ENCODE data around the gene GSTM5. TPM values are rescaled to one million over a fixed set of nuclear protein-coding genes. Genes with fewer than 3 reads are reported as not detected.

The GSTM5 gene
- total and polyA plus RNA-seq, 2 experiments from 2014 or later: 0.21 TPM; not detected in 1

- TF ChIP-seq CTCF (IDR thresholded peaks at IDR 0.05; ENCODE audit: low read depth, low read length): no peak
- no peaks in the 10 kb centered on the region for H3K27me3 ChIP-seq
- H3K4me3 ChIP-seq: no peak overlapping the region
- no peak overlapping the region for H3K27ac ChIP-seq
- no peak for DNase-seq (ENCODE audit: low read depth in 1 of 2, low spot score in 1 of 2)
- peaks cover 5% of the 10 kb centered on the region for H3K4me1 ChIP-seq (ENCODE audit: low read depth)
- H3K36me3 ChIP-seq: no peaks in the 10 kb centered on the region
- no peaks in the 10 kb centered on the region for H3K9me3 ChIP-seq (ENCODE audit: low read depth)
These were observed 44.9 kb downstream of the GSTM5 start for GRCh38 chr1:109756848-109757521.

- H3K4me1 ChIP-seq (ENCODE audit: low read depth): peaks cover 5% of the 10 kb centered on the region
- no peaks in the 10 kb centered on the region for H3K9me3 ChIP-seq (ENCODE audit: low read depth)
- no peak overlapping the region for H3K4me3 ChIP-seq
- no peak for DNase-seq (ENCODE audit: low read depth in 1 of 2, low spot score in 1 of 2)
- H3K27me3 ChIP-seq: no peaks in the 10 kb centered on the region
- H3K27ac ChIP-seq: no peak overlapping the region
- no peaks in the 10 kb centered on the region for H3K36me3 ChIP-seq
- TF ChIP-seq CTCF (IDR thresholded peaks at IDR 0.05; ENCODE audit: low read depth, low read length): no peak
These were observed 46.1 kb downstream of the GSTM5 start for GRCh38 chr1:109757936-109758786.

DNA sequence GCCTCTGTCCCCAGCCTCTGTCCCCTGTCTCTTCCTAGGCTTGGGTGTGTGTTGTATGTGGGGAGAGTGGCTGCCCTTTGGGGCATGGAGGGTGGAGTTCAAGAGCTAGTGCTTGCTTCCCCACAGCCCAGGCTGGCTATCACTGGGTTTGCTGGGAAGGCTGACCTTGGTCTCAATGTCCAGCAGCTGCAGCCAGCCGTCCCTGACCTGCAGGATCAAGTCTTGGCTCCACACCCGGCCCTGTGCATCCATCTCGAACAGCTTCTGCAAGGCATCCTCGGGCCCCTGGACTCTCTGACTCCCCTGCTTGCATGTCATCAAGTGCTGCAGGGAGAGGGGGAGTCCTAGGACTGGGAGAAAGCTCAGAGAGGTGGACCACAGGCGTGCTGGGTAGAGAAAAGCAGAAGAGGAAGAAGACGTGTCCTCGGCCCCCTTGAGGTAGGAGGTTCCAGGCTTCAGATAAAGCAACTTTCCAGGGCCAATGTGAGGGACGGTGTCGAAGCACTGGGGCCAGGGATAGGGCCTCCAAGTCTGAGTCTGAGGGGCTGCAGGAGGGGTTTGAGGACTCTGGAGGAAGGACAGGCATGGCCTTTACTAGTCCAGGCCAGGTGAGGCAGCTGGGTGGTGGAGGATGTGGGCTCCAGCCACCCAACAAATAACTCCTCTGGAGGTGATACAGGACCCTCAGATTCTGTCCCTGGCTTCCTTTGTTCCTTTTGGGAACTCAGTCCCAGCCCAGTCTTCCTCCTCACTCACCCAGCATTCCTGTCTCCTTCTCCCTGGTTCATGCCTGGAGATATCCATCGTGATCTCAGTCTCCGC, 47.7 kb downstream of the GSTM5 start:
- no peak overlapping the region for H3K4me3 ChIP-seq
- H3K27me3 ChIP-seq: no peaks in the 10 kb centered on the region
- peaks cover 5% of the 10 kb centered on the region for H3K4me1 ChIP-seq (ENCODE audit: low read depth)
- no peak overlapping the region for H3K27ac ChIP-seq
- no peaks in the 10 kb centered on the region for H3K9me3 ChIP-seq (ENCODE audit: low read depth)
- no peaks in the 10 kb centered on the region for H3K36me3 ChIP-seq
- DNase-seq (ENCODE audit: low read depth in 1 of 2, low spot score in 1 of 2): no peak
- TF ChIP-seq CTCF (IDR thresholded peaks at IDR 0.05; ENCODE audit: low read depth, low read length): no peak

DNA sequence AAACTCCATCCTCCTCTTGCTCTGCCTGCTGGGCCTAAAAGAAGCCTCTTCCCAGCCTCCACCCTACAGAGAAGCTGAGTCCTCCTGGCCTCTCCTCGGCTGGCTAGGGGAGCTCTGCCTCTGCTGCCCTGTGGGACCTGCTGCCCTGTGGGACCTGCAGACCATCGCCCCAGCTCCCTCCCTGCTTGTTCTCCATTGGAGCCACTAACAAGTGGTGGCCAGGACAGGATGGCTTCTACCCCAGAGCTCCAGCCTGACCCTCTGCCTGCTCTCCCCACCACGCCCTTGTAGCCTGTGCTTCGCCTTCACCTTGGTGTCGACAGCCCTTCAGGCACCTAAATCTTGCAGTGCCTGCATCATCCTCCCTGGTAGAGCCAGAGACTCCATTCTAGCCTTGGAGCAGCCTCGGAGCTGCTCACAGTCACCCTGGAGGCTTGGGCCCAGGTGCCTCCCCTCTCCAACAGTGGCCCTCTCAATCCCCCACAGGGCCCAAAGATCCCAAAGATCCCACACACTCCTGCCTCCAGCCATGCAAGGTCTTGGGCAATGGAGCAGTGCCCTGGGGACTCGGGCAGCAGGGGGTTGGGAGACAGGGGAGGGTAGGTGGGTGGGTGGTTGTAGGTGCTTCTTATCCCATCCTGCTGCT, 48.7 kb downstream of the GSTM5 start:
- Histone ChIP-seq H3K27me3 (no peaks in the 10 kb centered on the region), H3K4me3 (no peak overlapping the region), H3K27ac (no peak overlapping the region), H3K4me1 (ENCODE audit: low read depth) (peaks cover 5% of the 10 kb centered on the region), H3K9me3 (ENCODE audit: low read depth) (no peaks in the 10 kb centered on the region), H3K36me3 (no peaks in the 10 kb centered on the region)
- no peak for DNase-seq (ENCODE audit: low read depth in 1 of 2, low spot score in 1 of 2)
- no peak for TF ChIP-seq CTCF (IDR thresholded peaks at IDR 0.05; ENCODE audit: low read depth, low read length)

Measured in cardiac muscle cell (in vitro differentiated cells and primary cell).